ENCODE measurements around the gene PTGIS. TPM values are rescaled to one million over a fixed set of nuclear protein-coding genes. Genes with fewer than 3 reads are reported as not detected.

The PTGIS gene
- total RNA-seq, 1 experiment from 2014 or later = 20.0 TPM

- no peak overlapping the region for H3K4me2 ChIP-seq (ENCODE audit: insufficient read depth, insufficient read length, low read length)
- no peak overlapping the region for H2BK15ac ChIP-seq (ENCODE audit: low read depth, low read length)
- Mint-ChIP-seq H3K9me3 (no peaks in the 10 kb centered on the region), H3K4me1 (no peaks in the 10 kb centered on the region), H3K27ac (no peak overlapping the region), H3K4me3 (no peak overlapping the region), H3K36me3 (ENCODE audit: insufficient read depth in 1 of 3, low read depth in 3 of 3) (peaks cover 0 to 26% (median 15%) of the 10 kb centered on the region in 3 experiments; a peak in 5 of 7 replicates), H3K27me3 (ENCODE audit: low read depth) (no peaks in the 10 kb centered on the region)
- no peaks in the 10 kb centered on the region for H3K4me1 ChIP-seq (ENCODE audit: insufficient read depth, low read length)
- TF ChIP-seq CTCF (conservative IDR thresholded peaks at IDR 0.05) = no peak
- no peaks in the 10 kb centered on the region for H3K27me3 ChIP-seq (ENCODE audit: insufficient read depth, low read length)
- no peaks in the 10 kb centered on the region for H3K9me3 ChIP-seq (ENCODE audit: control insufficient read depth, low read depth, low read length)
- H4K8ac ChIP-seq (replicated peaks; ENCODE audit: insufficient read length, low read depth, low read length) = no peak overlapping the region
- H2BK5ac ChIP-seq (ENCODE audit: insufficient read length, low read length) = no peak overlapping the region
- no CpG with 5 or more reads among the region's 6 CpGs for whole genome bisulfite sequencing (ENCODE audit: extremely low coverage, insufficient read length, low lambda C conversion rate)
- no peaks in the 10 kb centered on the region for H3K79me2 ChIP-seq (ENCODE audit: insufficient read depth, low read length)
- no peak overlapping the region for H3T11ph ChIP-seq (ENCODE audit: low read length)
- no peaks in the 10 kb centered on the region for H3K79me1 ChIP-seq (ENCODE audit: insufficient read depth, low read depth, low read length, poor library complexity, severe bottlenecking)
- no peak overlapping the region for H3K56ac ChIP-seq (ENCODE audit: insufficient read length, low read depth, low read length)
- DNase-seq = no peak
- no peak overlapping the region for H2BK20ac ChIP-seq (ENCODE audit: low read depth, low read length, poor library complexity, severe bottlenecking)
- H4K5ac ChIP-seq (ENCODE audit: insufficient read length, low read depth, low read length) = no peak overlapping the region
- H4K20me1 ChIP-seq (ENCODE audit: control insufficient read depth, insufficient read depth, insufficient read length) = no peaks in the 10 kb centered on the region
- H2BK120ac ChIP-seq (ENCODE audit: low read depth, low read length, poor library complexity, severe bottlenecking) = no peak overlapping the region
- no peak overlapping the region for H4K91ac ChIP-seq (ENCODE audit: insufficient read length, low read depth, low read length)
- no peak overlapping the region for H3K27ac ChIP-seq (ENCODE audit: insufficient read length, low read depth, low read length)
- no peaks in the 10 kb centered on the region for H3K23me2 ChIP-seq (ENCODE audit: insufficient read length, low read depth, low read length, poor library complexity, severe bottlenecking)
- H3K23ac ChIP-seq (ENCODE audit: insufficient read length, low read depth, low read length) = no peak overlapping the region
- no peak overlapping the region for H3K14ac ChIP-seq (ENCODE audit: insufficient read depth, low read length)
- no peak overlapping the region for H2AK5ac ChIP-seq (ENCODE audit: insufficient read length, low read length)
- H3K18ac ChIP-seq (ENCODE audit: insufficient read length, low read depth, low read length) = no peak overlapping the region
- no peak overlapping the region for H2AFZ ChIP-seq (ENCODE audit: low read length)
- no peak overlapping the region for H3K9ac ChIP-seq (ENCODE audit: extremely low read depth, insufficient read length, low read length)
- H2BK12ac ChIP-seq (ENCODE audit: insufficient read length, low read depth, low read length) = no peak overlapping the region
- no peak overlapping the region for H3K4ac ChIP-seq (ENCODE audit: low read depth, low read length)
These were observed 35.5 kb downstream of the PTGIS start for GRCh38 chr20:49532285-49532946.

Measured in H9 (cell line).